DND-41 (cell line): ENCODE measurements around the gene NME7.

ENCODE experiments used
- CTCF ChIP-seq: IDR thresholded peaks from 2 replicates; pipeline ENCODE4 v1.5.1; 2012; ENCODE audit warnings: borderline replicate concordance, low read length, moderate library complexity, mild to moderate bottlenecking; ENCODE audit not compliant: poor library complexity, severe bottlenecking; ENCODE audit errors: extremely low read depth
- EZH2 ChIP-seq: IDR thresholded peaks from 3 replicates; pipeline ENCODE4 v1.6.1; 2012; ENCODE audit warnings: borderline replicate concordance, low read depth, mild to moderate bottlenecking, moderate library complexity, low read length, inconsistent platforms; ENCODE audit not compliant: severe bottlenecking

GRCh38 chr1:169129109-169129784 lies 238.3 kb downstream of the NME7 start:
- TF ChIP-seq CTCF (no peak), EZH2 (no peak)
